T-helper 22 cell (primary cell): ENCODE measurements around the gene UNC5B.
"Not testable (repeated sequence)": the region's sequence is repeated elsewhere in the genome, so short reads cannot be mapped to it uniquely, and the experiment has no call there.

Source experiments
- DNase-seq: peaks from one replicate; pipeline ENCODE4 v3.0.0-alpha.2; 2020; ENCODE audit warnings: low read depth

UNC5B gene

DNA sequence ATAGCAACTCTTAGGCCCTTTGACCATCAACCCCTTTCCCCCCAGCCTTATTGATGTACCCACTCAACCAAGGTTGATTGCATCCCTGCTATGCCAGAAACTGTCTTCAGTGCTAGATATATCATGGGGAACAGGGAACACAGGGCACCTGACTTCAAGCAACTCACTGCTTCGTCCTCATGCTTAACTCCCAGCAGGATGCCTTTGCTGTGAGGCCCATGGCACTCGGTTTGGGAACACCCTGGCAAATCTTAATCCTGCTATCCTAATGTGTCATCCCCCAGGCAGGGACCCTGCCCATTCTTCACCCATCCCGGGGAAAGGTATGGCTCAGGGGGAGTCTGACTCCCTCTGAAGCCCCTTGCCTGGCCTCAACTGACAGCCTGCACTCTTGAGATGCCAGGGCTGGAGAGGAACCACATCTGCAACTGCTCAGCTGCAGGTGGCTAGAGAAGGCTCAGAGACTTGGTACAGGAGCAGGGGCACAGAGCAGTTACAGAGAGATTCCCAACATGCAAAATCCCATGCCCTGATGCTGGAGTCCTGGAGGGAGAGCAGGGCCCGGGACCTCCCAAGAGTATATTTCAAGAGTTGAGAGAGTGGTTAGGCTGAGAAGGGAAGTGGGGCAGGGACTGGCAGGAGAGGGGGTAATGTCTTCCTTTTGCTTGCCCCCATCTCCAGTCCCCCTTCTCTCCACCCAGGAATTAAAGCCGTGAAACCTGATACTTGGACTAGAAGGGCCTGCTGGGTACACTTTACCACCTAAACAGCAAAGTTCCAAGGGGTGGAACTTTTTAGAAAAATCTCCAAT lies 2.4 kb upstream of the UNC5B start:
- no peak for DNase-seq

DNA sequence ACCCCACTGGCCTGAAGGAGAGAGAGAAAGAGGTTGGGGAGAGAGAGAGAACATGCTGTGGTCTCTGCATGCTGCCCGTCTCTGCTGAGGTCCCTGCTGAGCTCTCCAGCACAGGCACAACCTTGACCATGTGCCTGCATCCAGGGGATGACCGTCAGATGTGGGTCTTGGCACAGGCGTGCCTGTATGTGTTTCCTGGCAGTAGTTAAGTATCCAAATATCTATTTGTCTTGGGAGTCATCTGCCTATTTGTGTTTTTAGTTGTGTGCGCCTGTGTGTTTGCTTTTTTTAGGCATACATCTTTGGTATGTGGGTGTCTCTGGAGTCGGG lies 1.9 kb upstream of the UNC5B start:
- no peak for DNase-seq

DNA sequence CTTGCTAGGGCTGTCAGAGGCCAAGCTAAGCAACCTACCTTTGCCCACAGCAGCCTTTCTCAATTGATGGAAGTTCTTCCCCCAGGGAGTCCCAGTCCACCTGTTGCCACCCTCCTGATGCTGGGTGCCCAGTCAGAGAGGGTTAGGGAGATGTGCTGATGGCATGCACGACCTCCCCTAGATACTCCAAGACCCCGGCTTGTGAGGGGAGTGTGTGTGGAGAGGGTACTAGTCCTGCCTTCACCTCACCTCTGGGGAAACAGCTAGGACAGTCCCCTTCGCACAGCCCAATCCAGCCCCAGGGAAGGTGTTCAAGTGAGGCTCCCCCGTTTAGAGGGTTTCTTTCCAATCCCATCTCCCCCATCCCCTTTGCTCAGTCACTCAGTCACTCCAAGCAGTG lies 1.3 kb upstream of the UNC5B start:
- no peak for DNase-seq

DNA sequence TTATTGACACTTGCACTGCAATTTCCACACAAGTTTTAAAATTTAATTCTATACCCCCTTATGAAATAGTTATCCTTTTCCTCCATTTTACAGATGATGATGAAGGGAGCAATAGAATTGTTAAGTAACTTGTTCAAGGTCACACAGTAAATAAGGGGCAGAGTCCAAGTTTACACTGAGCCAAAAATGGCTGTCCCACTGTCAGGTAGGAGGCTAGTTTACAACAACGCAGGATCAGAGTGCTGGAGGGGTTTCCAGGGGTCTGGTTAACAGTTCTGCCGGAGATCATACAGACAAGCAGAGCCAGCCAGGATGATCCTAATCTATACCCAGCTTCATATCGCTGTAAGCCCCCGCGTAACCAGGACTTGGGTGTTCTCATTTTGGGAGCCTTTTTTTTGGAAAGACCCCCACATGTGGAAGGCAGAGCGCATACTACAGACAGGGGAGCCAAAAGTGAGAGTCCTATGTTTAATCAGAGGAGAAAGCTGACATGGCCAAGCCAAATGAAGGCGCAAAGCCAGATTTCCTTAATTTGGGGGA lies 524 bp upstream of the UNC5B start:
- no peak for DNase-seq

DNA sequence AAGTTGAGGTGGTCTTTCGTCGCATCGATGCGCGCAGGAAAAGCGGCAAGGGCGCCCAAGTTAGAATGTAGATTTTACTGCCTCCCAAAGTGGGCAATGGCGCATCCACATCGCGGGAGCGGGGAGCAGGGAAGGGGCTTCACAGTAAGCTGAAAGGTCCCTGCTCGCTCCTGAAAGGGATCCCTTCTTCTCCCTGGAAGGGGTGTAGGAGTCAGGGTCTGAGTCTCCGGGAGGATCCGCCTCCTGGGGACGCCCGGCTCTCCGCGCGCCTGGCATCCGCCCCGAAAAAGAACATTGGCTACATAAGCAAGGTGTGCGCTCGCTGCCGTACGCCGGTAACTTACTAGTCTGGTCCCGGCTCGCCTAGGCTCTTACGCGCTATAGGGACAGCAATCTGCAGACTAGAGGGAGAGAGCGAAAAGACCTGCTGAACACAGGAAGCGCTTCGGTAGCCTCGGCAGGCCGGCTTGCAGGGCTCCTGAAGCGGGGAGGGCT lies 804 bp downstream of the UNC5B start:
- no peak for DNase-seq

DNA sequence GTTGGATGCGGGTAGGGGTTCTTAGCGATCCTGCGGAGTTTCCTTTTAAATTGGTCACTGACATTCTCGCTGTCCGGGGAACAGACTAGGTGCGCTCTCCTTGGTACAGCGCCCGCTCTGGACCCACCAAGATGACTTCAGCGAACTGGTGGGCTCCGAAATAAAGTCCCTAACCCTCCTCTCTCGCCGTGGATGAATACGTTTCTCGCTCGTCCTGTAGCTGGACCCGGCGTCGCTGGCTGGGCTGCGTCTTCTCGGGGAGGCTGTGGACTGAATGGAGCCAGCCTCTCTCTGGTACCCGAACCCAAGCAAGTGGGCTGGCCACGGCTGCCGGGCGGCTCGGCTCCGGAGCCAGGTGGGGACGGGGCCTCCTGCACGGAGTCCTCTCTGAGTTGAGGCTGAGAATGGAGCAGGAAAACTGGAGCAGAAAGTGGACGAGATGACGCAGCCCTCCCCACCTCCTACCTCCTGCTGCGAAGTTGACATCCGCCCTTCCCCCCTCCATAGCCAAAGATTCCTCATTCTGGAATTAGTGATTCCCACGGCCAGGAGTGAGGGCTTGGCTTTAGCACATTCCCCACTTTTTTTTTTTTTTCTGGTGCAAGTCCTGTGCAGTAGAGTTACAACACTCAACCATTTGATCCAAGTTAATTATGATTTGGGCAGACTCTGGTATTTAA lies 1.5 kb downstream of the UNC5B start:
- DNase-seq: no peak

DNA sequence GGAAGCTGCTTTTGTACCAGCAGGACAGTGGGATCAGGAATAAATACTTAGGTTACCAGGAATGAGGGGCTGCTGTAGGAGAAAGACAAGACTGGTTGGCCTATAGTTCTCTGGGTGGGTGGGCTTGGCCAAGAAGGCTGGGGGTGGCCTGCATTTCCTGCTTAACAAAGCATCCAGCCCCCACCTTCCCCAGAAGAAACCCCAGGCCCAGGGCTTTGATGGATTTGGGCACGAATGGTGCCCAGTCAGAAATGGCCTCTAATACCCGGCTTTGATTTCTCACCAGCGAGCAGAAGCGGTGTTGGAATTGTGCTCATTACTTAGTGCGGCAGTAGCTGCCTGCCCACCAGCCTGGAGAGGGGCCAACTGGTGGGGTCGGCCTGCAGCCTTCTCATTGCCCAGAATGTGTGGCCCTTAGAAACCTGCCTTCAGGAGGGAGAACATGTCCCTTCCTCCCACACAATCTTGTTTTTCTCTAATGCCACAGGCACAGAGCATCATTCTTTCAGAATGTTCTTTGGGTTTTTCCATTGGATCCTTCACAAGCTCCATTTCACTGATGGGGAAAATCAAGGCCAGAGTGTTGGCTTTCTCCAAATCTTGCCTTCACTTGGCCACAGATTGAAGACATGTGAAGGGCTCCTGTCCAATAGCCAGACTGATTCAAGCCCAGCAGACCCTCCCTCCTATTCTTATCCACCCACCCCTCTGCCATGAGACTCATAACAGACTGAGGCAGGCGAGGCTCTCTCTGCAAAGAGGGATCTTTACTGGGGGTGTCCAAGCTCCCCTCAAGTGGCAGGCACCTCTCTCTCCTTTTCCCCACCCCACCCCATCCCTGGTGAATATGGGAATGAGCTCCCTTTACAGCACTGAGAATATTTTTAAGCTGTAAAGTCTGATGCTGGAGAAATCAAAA lies 2.5 kb downstream of the UNC5B start:
- DNase-seq: no peak

DNA sequence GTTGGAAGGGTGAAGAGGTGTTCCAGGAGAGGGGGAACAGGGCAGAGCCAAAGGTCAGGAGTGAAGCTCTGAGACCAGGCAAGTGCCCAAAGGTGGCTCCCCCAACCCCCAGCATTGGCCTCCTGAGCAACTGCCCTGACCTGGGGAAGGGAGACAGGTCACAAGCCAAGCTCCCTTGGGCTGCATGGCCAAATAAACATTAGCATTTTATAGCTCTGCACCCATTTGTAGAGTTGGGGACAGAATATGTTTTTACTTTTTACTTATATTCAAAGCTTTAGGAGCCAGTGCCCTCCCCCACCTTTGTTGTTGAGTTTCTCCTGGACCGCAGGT lies 4.0 kb downstream of the UNC5B start:
- DNase-seq: no peak

DNA sequence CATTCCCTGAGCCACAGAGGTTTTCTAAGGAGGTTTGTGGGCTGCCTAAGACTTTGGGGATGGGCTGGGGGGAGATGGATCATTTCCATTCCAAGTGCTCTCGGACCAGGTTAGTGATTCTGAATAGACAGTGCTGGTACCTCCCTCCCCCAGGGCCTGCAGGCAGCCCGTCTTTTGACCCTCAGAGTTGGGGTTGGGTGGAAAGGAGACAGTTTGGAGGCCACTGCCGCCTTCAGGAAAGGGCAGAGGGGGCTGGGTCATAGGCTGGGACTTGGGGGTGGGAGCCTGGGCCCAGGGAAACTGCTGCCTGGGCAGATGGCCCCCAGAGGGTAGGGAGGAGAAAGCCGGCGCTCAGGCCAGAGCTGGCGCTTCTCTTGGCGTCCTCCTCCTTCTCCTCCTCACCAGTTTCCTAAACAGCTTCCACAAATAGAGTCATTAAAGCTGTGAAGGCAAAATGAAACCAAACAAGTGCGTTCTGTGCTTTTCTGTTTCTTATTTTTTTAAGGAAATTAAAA lies 4.4 kb downstream of the UNC5B start:
- DNase-seq: no peak

DNA sequence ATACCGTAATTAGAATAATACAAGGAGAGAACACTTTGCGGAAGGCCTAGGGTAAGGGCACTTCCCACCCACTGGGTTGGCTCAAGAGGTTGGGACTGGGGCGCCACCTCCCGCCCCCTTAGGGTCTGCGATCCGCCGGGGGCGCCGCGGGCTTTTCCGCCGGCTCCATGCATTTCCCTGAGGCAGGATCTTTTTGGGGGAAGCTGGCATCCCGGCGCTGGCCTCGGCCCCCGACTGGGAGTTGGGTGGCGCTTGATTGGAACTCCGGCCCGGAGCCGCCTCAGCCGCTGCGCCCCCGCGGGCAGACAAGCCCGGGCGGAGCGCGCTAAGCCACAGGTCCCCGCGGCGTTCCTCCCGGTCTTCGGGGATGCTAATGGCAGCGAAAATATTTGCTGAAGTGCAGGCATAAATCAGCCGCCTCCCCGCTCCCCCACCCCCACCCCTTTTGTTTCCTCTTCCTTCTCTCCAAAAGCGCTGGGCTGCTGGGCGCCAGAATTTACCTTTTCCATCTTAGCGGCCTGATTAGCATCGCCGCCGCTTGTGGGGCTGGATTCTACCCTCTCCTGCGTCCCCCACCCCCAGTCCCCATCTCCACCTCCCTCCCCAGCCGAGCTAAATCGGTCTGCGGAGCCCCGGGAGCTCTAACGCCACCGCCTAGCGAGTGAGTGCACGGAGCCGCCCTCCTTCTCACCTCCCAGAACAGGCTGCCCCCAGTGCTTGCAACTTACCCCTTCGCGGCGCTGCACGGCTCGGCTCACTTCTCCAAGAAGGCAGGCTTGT lies 5.1 kb downstream of the UNC5B start:
- DNase-seq: no peak

DNA sequence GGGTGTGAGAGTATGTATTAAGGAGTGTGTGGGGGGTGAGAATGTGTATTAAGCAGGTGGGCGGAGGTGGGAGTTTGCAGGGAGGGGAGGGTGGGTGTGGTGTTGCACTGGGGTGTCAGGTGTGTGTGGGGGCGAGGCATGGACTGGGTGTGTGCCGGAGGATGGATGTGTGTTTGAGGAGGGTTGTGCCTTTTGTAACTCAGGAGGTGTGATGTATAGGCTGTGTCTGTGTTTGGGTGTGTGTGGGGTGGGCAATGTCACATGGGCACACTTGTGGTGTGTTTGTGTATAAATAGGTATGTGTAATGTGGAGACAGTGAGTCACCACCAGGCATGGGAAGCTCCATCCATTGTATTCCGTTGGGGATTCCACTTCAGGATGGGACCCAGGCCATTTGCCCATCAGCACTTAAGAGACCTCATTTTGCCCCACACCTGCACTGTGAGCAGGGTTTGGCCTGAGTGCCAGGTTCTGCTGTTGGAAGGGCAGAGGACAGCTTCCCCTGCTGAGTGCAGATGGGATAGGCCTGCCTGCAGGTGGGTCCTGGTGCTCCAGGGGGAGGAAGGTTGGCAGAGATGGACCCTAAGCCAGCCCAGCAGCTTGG lies 5.8 kb downstream of the UNC5B start:
- DNase-seq: no peak

DNA sequence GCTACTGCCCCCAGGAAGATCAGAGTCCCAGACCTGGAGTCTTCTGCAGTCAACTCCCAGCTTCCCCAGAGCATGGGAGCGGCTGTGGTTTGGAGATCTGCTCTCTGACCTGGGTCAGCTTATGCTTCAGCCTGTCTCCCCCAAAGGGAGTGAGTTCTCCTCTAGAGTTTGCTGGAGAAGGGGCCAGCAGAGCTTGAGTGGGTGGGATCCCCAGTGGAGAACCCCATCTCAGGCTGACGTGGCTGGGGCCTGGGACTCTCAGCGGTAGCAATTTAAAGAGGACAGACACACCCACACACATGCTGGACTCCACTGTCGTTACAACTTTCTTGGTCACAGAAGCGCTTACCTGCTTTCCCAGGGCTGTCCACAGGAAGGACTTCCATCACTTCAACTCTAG lies 6.3 kb downstream of the UNC5B start:
- DNase-seq: no peak

DNA sequence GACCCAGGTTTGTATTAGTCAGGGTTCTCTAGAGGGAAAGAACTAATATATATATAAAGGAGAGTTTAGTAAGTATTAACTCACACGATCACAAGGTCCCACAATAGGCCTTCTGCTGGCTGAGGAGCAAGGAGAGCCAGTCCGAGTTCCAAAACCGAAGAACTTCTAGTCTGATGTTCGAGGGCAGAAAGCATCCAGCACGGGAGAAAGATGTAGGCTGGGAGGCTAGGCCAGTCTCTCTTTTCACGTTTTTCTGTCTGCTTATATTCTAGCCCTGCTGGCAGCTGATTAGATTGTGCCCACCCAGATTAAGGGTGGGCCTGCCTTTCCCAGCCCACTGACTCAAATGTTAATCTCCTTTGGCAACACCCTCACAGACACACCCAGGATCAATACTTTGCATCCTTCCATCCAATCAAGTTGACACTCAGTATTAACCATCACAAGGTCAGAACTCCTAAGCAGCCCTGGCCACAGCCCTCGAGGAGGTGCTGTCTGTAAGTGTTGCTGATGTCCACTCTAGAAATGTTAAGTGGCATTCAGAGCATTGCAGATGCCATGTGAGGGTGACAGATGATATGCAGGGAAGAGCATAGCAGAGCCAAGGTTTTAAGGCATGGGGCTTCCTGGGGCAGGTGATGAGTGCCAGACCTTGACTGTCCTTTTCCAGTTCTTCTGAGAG lies 7.0 kb downstream of the UNC5B start:
- DNase-seq: not testable (repeated sequence)

DNA sequence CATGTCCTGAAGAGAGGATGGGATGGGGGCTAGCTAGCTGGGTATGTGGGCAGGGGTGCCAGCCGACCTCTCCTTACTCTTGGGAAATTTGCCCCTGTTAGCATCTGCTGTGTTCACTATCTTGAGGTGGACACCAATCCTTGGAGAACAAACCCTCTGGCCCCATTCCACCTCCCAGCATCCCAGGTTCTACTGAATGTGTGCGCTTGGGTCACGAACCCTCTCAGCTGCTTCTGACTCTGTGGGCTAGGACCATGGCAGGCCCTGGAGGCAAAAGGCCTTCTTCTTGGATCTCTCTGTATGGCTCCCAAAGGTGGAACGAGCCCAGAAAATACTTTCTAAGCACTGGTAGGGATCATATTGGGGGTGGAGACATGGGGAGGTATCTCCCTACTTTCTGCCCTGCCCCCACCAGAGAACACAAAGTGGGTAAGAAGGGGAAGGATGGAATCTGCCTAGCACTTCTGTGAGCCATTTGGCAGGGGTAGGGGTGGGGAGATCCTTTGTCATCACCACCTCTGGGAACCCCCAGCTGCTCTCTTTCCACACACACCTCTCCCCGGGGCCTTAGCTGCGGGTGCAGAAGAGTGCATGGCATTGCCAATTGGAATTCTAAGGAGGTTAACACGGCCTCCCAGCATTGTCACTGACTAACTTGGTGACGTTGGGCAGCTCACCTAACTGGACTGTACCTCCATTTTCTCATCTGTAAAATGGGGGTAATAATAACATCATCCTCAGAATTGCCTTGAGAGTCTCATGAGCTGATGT lies 7.7 kb downstream of the UNC5B start:
- DNase-seq: no peak

DNA sequence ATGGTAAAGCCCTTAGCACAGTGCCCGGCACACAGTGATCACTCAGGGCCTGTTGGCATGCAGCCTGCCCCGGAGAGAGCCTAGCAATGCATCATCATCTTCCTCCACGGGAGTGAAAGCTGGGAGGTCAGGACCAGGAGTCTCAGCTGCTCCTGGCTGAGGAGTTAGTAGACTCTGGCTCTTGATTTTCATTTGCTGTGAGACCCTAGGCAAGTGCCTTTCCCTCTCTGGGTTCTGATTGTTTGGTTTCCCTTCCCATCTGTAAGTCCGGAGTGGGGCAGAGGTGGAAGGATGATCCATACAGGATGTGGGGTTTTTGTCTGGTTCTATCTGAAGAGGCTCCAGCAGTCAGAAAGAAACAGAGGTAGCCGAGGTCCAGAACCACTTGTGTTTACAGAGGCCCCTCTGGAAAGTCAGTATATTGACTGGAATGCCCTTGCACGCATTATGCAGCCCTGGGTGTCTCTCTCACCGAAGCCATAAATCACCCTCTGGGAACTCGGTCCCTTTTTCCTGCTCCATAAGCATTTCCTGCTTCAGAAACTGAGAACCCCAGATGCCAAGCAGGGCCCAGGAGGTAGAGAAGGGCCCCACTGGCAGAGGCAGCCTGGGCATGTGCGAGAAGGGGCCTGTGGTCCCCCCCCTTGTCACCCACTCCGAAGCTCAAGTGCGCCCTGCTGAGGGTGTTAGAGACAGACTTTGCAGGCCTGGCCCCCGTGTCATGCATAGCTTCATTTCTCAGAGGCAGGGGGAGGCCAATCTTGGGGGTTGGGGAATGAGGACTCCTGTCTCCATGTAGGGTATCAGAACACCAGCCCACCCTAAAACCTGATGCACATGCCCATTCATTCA lies 8.5 kb downstream of the UNC5B start:
- DNase-seq: no peak

DNA sequence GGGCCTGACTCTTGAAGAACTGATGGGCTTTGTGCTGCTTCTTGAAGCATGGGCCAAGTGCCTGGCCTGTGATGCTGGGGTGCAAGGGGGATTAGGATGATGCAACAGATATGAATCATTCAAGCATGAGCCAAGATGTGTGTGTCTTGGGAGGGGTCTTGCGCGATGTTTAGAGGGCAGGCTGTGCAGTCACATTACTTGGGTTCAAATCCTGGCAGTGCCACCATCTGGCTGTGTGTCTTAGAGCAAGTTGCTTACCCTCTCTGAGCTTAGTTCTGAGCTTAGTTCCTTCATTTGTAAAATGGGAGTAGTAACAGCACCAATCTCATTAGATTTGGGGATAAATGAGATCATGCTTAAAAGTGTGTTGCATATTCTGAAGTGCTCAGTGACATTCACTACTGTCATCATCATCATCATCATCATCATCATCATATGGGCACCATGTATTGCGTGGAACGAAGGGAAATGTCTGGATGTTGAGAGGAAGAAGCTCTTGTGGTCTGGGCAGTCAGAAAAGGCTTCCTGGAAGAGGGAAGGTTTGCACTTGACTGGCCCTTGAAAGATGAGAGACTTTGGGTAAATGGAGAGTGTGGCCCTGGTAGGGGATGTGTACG lies 9.3 kb downstream of the UNC5B start:
- DNase-seq: no peak

DNA sequence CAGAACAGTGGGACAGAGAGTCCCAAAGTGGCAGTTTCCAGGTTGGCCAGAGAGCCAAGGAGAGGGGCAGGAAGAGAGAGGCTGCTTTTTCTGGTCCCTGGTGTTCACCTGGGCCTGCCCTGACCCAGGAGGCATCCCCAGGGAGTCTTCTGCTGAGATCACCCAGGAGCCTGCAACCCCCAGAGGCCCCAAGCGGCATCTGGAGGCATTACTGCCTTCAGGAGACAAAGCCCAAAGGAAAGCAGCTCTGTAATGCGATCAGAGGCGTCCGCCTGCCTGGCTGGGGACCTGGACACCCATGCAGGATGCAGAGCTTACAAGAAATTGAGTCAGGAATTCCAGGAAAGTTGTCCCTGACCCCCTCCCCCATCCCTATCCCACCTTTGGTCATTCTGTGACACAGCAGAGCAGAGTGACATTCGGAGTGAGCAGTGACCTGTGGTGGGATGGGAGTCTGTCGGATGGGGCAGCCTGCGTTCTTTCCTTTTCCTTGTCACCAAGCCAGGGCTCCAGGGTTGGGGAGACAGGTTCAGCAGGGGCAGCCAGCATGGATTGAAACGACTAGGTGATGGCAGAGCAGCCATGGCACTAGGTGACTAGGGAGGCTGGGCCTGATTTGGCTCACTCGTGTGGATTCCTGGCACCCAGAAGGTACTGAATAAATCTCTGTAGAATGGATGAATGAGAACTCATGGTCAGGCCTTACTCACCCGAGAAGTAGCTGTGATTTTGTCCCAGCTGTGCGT lies 10.4 kb downstream of the UNC5B start:
- DNase-seq: no peak
